SK-N-SH treated with all-trans-retinoic acid at 6 μM for 48 hours (cell line): ENCODE measurements around the gene INIP.

Source experiments
- ATAC-seq: fragments of 200-7000 bp; cut with Tn5 transposase; 3 replicates; pipeline ENCODE4 v1.9.1; 2020; ENCODE audit warnings: mild to moderate bottlenecking, moderate library complexity
- ARNTL ChIP-seq: fragments of 450-650 bp; formaldehyde crosslinking; IDR thresholded peaks from 2 replicates; pipeline ENCODE4 v1.5.0; 2020; ENCODE audit warnings: low read depth, mild to moderate bottlenecking, moderate library complexity, borderline replicate concordance
- BACH2 ChIP-seq: fragments of 250-450 bp; sonication (Bioruptor Pico); IDR thresholded peaks from 2 replicates; pipeline ENCODE4 v1.9.0; 2021; ENCODE audit warnings: mild to moderate bottlenecking, borderline replicate concordance
- CSDC2 ChIP-seq: fragments of 250-450 bp; sonication (Bioruptor Pico); IDR thresholded peaks from 2 replicates; pipeline ENCODE4 v1.5.0; 2020; ENCODE audit warnings: mild to moderate bottlenecking, moderate library complexity
- GLIS3 ChIP-seq: fragments of 250-450 bp; sonication (Bioruptor Pico); IDR thresholded peaks from 2 replicates; pipeline ENCODE4 v1.5.0; 2020; ENCODE audit warnings: mild to moderate bottlenecking, moderate library complexity
- ISL1 ChIP-seq: fragments of 250-450 bp; sonication (Bioruptor Pico); IDR thresholded peaks from 2 replicates; pipeline ENCODE4 v2.1.2; 2022; ENCODE audit warnings: mild to moderate bottlenecking, moderate library complexity
- OSR1 ChIP-seq: fragments of 250-450 bp; sonication (Bioruptor Pico); IDR thresholded peaks from 2 replicates; pipeline ENCODE4 v1.8.0; 2022; ENCODE audit warnings: moderate library complexity, mild to moderate bottlenecking, inconsistent platforms
- PPARA ChIP-seq: fragments of 250-450 bp; sonication (Bioruptor Pico); IDR thresholded peaks from 2 replicates; pipeline ENCODE4 v1.5.0; 2020; ENCODE audit warnings: mild to moderate bottlenecking, borderline replicate concordance
- RARB ChIP-seq: fragments of 250-450 bp; sonication (Bioruptor Pico); IDR thresholded peaks from 2 replicates; pipeline ENCODE4 v1.8.0; 2021; ENCODE audit warnings: mild to moderate bottlenecking, moderate library complexity
- SNAI2 ChIP-seq: fragments of 250-450 bp; sonication (Bioruptor Pico); IDR thresholded peaks from 2 replicates; pipeline ENCODE4 v1.5.0; 2020; ENCODE audit warnings: mild to moderate bottlenecking, moderate library complexity
- TCF4 ChIP-seq: fragments of 250-450 bp; sonication (Bioruptor Pico); IDR thresholded peaks from 2 replicates; pipeline ENCODE4 v1.8.0; 2021; ENCODE audit warnings: mild to moderate bottlenecking, moderate library complexity, borderline replicate concordance
- TOX ChIP-seq: fragments of 250-450 bp; sonication (Bioruptor Pico); IDR thresholded peaks from 2 replicates; pipeline ENCODE4 v1.8.0; 2021; ENCODE audit warnings: mild to moderate bottlenecking, moderate library complexity, borderline replicate concordance
- ZC3H10 ChIP-seq: fragments of 250-450 bp; sonication (Bioruptor Pico); IDR thresholded peaks from 2 replicates; pipeline ENCODE4 v1.5.1; 2021; ENCODE audit warnings: mild to moderate bottlenecking, moderate library complexity
- ZFP3 ChIP-seq: fragments of 250-450 bp; sonication (Bioruptor Pico); IDR thresholded peaks from 2 replicates; pipeline ENCODE4 v1.5.0; 2020; ENCODE audit warnings: mild to moderate bottlenecking, moderate library complexity
- ZFP30 ChIP-seq: fragments of 450-650 bp; formaldehyde crosslinking; IDR thresholded peaks from 2 replicates; pipeline ENCODE4 v1.5.0; 2022; ENCODE audit warnings: mild to moderate bottlenecking, moderate library complexity
- ZNF565 ChIP-seq: fragments of 450-650 bp; formaldehyde crosslinking; conservative IDR thresholded peaks from 2 replicates; pipeline ENCODE4 v1.5.0; 2020; ENCODE audit warnings: low read depth, mild to moderate bottlenecking, moderate library complexity
- ZNF70 ChIP-seq: fragments of 450-650 bp; formaldehyde crosslinking; IDR thresholded peaks from 2 replicates; pipeline ENCODE4 v1.5.0; 2020; ENCODE audit warnings: mild to moderate bottlenecking, moderate library complexity
- ZNF8 ChIP-seq: fragments of 450-650 bp; formaldehyde crosslinking; IDR thresholded peaks from 2 replicates; pipeline ENCODE4 v1.5.0; 2020; ENCODE audit warnings: mild to moderate bottlenecking, moderate library complexity
- TF ChIP-seq, protein P1 (sequence below): fragments of 250-450 bp; sonication (Bioruptor Pico); IDR thresholded peaks from 2 replicates; pipeline ENCODE4 v1.5.1; 2021; ENCODE audit warnings: mild to moderate bottlenecking, moderate library complexity
- TF ChIP-seq, protein P2 (sequence below): fragments of 250-450 bp; sonication (Bioruptor Pico); IDR thresholded peaks from 2 replicates; pipeline ENCODE4 v1.5.1; 2020; ENCODE audit warnings: low read depth, mild to moderate bottlenecking, moderate library complexity
- TF ChIP-seq, protein P3 (sequence below): fragments of 250-450 bp; sonication (Bioruptor Pico); IDR thresholded peaks from 2 replicates; pipeline ENCODE4 v1.5.0; 2020; ENCODE audit warnings: mild to moderate bottlenecking, moderate library complexity
- TF ChIP-seq, protein P4 (sequence below): fragments of 250-450 bp; sonication (Bioruptor Pico); IDR thresholded peaks from 2 replicates; pipeline ENCODE4 v1.8.0; 2020; ENCODE audit warnings: mild to moderate bottlenecking, moderate library complexity, borderline replicate concordance
- TF ChIP-seq, protein P5 (sequence below): fragments of 250-450 bp; sonication (Bioruptor Pico); IDR thresholded peaks from 2 replicates; pipeline ENCODE4 v1.8.0; 2021; ENCODE audit warnings: low read depth, mild to moderate bottlenecking, moderate library complexity, borderline replicate concordance

INIP gene

DNA sequence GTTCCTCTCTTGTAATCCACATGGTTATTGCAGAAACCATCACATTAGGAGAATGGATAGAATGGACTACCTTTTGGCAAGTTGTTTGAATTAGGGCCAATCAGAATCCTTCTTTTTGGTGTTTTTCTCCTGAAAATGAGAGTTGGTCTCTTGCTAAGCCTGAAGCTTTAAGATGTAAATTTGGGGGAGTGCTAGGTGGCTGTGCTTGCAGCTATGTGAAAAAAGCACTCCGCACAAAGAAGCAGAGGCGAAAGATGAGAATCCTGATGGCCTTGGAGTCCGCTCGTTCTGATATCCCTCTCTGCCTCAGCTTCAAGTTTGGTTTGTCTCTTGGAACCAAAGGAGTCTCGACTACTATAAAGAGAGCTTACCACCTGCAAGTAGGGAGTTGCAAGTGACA lies 63.6 kb downstream of the INIP start (continued):
- TF ChIP-seq, protein P1, sequence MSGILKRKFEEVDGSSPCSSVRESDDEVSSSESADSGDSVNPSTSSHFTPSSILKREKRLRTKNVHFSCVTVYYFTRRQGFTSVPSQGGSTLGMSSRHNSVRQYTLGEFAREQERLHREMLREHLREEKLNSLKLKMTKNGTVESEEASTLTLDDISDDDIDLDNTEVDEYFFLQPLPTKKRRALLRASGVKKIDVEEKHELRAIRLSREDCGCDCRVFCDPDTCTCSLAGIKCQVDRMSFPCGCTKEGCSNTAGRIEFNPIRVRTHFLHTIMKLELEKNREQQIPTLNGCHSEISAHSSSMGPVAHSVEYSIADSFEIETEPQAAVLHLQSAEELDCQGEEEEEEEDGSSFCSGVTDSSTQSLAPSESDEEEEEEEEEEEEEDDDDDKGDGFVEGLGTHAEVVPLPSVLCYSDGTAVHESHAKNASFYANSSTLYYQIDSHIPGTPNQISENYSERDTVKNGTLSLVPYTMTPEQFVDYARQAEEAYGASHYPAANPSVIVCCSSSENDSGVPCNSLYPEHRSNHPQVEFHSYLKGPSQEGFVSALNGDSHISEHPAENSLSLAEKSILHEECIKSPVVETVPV (CRISPR knock-in tag): no peak
- TF ChIP-seq, protein P2, sequence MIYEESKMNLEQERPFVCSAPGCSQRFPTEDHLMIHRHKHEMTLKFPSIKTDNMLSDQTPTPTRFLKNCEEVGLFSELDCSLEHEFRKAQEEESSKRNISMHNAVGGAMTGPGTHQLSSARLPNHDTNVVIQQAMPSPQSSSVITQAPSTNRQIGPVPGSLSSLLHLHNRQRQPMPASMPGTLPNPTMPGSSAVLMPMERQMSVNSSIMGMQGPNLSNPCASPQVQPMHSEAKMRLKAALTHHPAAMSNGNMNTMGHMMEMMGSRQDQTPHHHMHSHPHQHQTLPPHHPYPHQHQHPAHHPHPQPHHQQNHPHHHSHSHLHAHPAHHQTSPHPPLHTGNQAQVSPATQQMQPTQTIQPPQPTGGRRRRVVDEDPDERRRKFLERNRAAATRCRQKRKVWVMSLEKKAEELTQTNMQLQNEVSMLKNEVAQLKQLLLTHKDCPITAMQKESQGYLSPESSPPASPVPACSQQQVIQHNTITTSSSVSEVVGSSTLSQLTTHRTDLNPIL (CRISPR knock-in tag): no peak
- no peak for TF ChIP-seq ZNF70 (CRISPR knock-in tag)
- TF ChIP-seq BACH2: no peak

DNA sequence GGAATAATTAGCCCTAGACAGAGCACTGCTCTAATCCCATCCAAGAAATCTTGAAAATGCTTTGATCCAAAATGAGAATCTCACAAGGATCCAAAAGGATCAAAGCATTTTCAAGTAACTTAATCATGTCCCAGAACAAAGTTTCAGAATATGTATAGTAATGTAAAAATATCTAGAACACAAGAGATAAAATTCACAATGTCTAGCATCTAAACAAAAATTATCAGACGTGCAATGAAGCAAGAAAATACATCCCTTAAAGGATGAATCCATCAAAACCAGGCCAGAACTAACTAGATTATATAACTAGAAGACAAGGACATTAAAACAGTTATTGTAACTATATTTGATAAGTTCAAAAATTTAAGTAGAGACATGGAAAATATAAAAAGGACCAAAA lies 69.3 kb downstream of the INIP start:
- TF ChIP-seq BACH2: no peak
- TF ChIP-seq ZC3H10: no peak
- no peak for TF ChIP-seq ISL1
- TF ChIP-seq OSR1 (CRISPR knock-in tag): no peak
- no peak for TF ChIP-seq ZNF565 (CRISPR knock-in tag)
- TF ChIP-seq, protein P3, sequence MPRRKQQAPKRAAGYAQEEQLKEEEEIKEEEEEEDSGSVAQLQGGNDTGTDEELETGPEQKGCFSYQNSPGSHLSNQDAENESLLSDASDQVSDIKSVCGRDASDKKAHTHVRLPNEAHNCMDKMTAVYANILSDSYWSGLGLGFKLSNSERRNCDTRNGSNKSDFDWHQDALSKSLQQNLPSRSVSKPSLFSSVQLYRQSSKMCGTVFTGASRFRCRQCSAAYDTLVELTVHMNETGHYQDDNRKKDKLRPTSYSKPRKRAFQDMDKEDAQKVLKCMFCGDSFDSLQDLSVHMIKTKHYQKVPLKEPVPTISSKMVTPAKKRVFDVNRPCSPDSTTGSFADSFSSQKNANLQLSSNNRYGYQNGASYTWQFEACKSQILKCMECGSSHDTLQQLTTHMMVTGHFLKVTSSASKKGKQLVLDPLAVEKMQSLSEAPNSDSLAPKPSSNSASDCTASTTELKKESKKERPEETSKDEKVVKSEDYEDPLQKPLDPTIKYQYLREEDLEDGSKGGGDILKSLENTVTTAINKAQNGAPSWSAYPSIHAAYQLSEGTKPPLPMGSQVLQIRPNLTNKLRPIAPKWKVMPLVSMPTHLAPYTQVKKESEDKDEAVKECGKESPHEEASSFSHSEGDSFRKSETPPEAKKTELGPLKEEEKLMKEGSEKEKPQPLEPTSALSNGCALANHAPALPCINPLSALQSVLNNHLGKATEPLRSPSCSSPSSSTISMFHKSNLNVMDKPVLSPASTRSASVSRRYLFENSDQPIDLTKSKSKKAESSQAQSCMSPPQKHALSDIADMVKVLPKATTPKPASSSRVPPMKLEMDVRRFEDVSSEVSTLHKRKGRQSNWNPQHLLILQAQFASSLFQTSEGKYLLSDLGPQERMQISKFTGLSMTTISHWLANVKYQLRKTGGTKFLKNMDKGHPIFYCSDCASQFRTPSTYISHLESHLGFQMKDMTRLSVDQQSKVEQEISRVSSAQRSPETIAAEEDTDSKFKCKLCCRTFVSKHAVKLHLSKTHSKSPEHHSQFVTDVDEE: no peak
- no peak for TF ChIP-seq ZFP30 (CRISPR knock-in tag)
- TF ChIP-seq TOX (CRISPR knock-in tag): no peak
- no peak for TF ChIP-seq TCF4
- TF ChIP-seq, protein P4, sequence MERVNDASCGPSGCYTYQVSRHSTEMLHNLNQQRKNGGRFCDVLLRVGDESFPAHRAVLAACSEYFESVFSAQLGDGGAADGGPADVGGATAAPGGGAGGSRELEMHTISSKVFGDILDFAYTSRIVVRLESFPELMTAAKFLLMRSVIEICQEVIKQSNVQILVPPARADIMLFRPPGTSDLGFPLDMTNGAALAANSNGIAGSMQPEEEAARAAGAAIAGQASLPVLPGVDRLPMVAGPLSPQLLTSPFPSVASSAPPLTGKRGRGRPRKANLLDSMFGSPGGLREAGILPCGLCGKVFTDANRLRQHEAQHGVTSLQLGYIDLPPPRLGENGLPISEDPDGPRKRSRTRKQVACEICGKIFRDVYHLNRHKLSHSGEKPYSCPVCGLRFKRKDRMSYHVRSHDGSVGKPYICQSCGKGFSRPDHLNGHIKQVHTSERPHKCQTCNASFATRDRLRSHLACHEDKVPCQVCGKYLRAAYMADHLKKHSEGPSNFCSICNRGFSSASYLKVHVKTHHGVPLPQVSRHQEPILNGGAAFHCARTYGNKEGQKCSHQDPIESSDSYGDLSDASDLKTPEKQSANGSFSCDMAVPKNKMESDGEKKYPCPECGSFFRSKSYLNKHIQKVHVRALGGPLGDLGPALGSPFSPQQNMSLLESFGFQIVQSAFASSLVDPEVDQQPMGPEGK (CRISPR knock-in tag): no peak
- no peak for TF ChIP-seq ZNF70 (CRISPR knock-in tag)
- TF ChIP-seq, protein P2 (CRISPR knock-in tag): no peak
- TF ChIP-seq, protein P1 (CRISPR knock-in tag): no peak
- no peak for TF ChIP-seq PPARA (CRISPR knock-in tag)
- no peak for TF ChIP-seq CSDC2 (CRISPR knock-in tag)
- no peak for TF ChIP-seq ZFP3
- no peak for TF ChIP-seq ARNTL (CRISPR knock-in tag)
- TF ChIP-seq ZNF8 (CRISPR knock-in tag): no peak
- no peak for TF ChIP-seq GLIS3 (CRISPR knock-in tag)
- TF ChIP-seq SNAI2 (CRISPR knock-in tag): no peak
- ATAC-seq: no peak

DNA sequence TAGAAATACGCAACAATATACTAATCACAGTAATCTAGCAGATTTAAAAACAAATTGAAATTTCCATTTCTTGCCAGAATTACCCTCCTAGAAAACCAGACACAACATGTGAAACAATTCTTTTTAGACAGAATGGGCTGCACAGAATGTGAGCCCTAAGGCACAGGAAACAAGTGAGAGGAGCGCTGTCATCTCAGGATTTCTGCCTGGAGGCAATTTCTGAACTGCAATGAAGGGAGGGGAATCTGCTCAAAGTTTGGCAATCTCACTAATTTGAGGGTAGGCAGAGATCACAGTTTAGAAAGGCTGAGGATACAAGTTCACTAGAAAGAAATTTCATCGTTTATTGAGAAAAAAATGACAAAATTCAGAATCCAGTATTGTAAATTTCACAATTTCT lies 70.3 kb downstream of the INIP start:
- ATAC-seq: no peak
- TF ChIP-seq, protein P5, sequence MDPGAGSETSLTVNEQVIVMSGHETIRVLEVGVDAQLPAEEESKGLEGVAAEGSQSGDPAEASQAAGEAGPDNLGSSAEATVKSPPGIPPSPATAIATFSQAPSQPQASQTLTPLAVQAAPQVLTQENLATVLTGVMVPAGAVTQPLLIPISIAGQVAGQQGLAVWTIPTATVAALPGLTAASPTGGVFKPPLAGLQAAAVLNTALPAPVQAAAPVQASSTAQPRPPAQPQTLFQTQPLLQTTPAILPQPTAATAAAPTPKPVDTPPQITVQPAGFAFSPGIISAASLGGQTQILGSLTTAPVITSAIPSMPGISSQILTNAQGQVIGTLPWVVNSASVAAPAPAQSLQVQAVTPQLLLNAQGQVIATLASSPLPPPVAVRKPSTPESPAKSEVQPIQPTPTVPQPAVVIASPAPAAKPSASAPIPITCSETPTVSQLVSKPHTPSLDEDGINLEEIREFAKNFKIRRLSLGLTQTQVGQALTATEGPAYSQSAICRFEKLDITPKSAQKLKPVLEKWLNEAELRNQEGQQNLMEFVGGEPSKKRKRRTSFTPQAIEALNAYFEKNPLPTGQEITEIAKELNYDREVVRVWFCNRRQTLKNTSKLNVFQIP: no peak
- TF ChIP-seq ARNTL (CRISPR knock-in tag) (no peak), ZNF70 (CRISPR knock-in tag) (no peak), TCF4 (no peak), ZFP3 (no peak), ZNF565 (CRISPR knock-in tag) (no peak), GLIS3 (CRISPR knock-in tag) (no peak), ZNF8 (CRISPR knock-in tag) (no peak), OSR1 (CRISPR knock-in tag) (no peak), RARB (CRISPR knock-in tag) (no peak)
- TF ChIP-seq, protein P3: no peak
